ENCODE measurements around the gene UTS2B.
"Not testable (repeated sequence)": the region's sequence is repeated elsewhere in the genome, so short reads cannot be mapped to it uniquely, and the experiment has no call there.

The UTS2B gene

GRCh38 chr3:191253089-191253799, 77.1 kb downstream of the UTS2B start:
- Histone ChIP-seq H3K4me1 (ENCODE audit: low read length) (peaks cover 48% of the 10 kb centered on the region), H2AFZ (ENCODE audit: low read depth, low read length) (peak overlapping the region; percentile 33), H3K4me2 (ENCODE audit: low read length) (peak overlapping the region; percentile 66), H3K27ac (ENCODE audit: low read length) (peak overlapping the region; percentile 41), H3K4me3 (ENCODE audit: low read length) (peak overlapping the region; percentile 57), H3K36me3 (replicated peaks; ENCODE audit: low read depth, low read length) (no peaks in the 10 kb centered on the region), H3K9ac (ENCODE audit: low read length) (peak overlapping the region; percentile 6; the same call in 1 of the 2 replicates), H3K27me3 (ENCODE audit: low read depth, low read length) (no peaks in the 10 kb centered on the region), H3K9me3 (ENCODE audit: insufficient read depth, low read length) (no peaks in the 10 kb centered on the region), H3K79me2 (ENCODE audit: low read length) (no peaks in the 10 kb centered on the region), H4K20me1 (ENCODE audit: insufficient read depth, low read length) (no peaks in the 10 kb centered on the region)
- TF ChIP-seq EZH2phosphoT487 (IDR thresholded peaks at IDR 0.05; ENCODE audit: low read depth) (no peak), CTCF (IDR thresholded peaks at IDR 0.05; ENCODE audit: low read depth, low read length) (no peak)

DNA sequence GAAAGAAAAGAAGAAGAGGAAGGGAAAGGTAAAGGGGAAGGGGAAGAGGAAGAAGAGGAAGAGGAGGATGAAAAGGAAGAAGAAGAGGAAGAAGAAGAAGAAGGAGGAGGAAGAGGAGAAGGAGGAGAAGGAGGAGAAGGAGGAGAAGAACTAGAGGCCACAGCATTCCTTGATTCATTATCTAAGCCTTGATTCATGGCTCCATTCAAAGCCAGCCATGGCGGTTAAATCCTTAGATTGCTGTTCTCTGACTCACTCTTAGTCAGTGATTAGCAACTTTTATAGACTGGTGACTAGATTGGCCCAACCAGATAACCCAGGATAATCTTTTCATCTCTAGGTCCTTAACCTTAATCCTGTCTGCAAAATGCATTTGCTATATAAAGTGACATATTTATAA, 83.7 kb downstream of the UTS2B start:
- no peak for TF ChIP-seq CTCF (IDR thresholded peaks at IDR 0.05; ENCODE audit: low read depth, low read length)
- TF ChIP-seq EZH2phosphoT487 (IDR thresholded peaks at IDR 0.05; ENCODE audit: low read depth), result no peak
- Histone ChIP-seq H3K4me3 (ENCODE audit: low read length) (no peak overlapping the region), H3K4me2 (ENCODE audit: low read length) (no peak overlapping the region), H3K4me1 (ENCODE audit: low read length) (peaks cover 25% of the 10 kb centered on the region), H3K27me3 (ENCODE audit: low read depth, low read length) (no peaks in the 10 kb centered on the region), H3K36me3 (replicated peaks; ENCODE audit: low read depth, low read length) (no peaks in the 10 kb centered on the region), H3K79me2 (ENCODE audit: low read length) (no peaks in the 10 kb centered on the region), H2AFZ (ENCODE audit: low read depth, low read length) (no peak overlapping the region), H3K9ac (ENCODE audit: low read length) (no peak overlapping the region), H3K9me3 (ENCODE audit: insufficient read depth, low read length) (no peaks in the 10 kb centered on the region), H3K27ac (ENCODE audit: low read length) (peak overlapping the region; percentile 15; the same call in 1 of the 2 replicates), H4K20me1 (ENCODE audit: insufficient read depth, low read length) (no peaks in the 10 kb centered on the region)

DNA sequence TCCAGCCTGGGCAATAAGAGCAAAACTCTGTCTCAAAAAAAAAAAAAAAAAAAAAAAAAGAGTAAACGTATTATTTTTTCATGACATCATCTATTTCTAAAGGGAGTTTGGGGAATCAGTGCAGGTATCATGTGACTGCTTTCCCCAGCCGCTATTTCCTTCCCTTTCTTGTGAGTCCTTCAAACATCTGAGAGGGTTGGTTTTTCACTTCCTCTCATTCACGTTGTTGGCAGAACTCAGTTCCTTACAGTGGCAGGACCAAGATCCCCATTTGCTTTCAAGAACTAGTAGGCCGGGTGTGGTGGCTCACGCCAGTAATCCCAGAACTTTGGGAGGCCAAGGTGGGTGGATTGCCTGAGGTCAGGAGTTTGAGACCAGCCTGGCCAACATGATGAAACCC, 84.3 kb downstream of the UTS2B start:
- H3K27me3 ChIP-seq (ENCODE audit: low read depth, low read length); H3K4me2 ChIP-seq (ENCODE audit: low read length); H3K36me3 ChIP-seq (replicated peaks; ENCODE audit: low read depth, low read length); H2AFZ ChIP-seq (ENCODE audit: low read depth, low read length); H4K20me1 ChIP-seq (ENCODE audit: insufficient read depth, low read length); H3K4me3 ChIP-seq (ENCODE audit: low read length); H3K9ac ChIP-seq (ENCODE audit: low read length); H3K9me3 ChIP-seq (ENCODE audit: insufficient read depth, low read length); H3K79me2 ChIP-seq (ENCODE audit: low read length): not testable (repeated sequence)
- H3K27ac ChIP-seq (ENCODE audit: low read length), result peak overlapping the region; percentile 15; the same call in 1 of the 2 replicates
- peaks cover 25% of the 10 kb centered on the region for H3K4me1 ChIP-seq (ENCODE audit: low read length)

DNA sequence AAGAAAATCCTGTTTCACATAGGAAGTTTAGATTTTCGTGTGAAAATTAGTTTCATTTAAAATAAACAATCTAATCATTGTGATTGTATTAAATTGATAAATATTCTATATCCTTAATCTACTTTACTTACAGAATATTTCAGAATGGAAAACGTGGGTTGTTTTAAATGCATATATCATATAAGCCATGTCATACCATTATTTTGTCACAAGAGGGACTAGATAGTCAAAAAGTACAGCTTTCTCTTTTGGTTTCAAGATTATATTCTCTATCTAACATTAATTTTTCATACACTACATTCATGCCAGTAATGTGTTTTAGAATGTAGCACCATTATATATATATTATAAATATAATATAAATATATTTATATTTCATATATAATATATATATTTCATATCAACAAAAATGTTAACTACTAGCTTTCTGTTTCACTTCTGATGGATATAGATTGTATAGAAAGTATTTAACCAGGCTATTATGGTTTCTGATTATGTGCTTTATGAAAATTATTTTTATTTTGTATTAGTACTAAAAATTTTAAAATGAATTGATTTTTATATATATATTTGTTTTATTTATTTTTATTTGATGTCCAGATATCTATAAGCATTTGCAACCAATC, 86.0 kb downstream of the UTS2B start:
- no peaks in the 10 kb centered on the region for H3K36me3 ChIP-seq (replicated peaks; ENCODE audit: low read depth, low read length)
- H3K4me2 ChIP-seq (ENCODE audit: low read length), result no peak overlapping the region
- H3K4me3 ChIP-seq (ENCODE audit: low read length), result no peak overlapping the region
- TF ChIP-seq CTCF (IDR thresholded peaks at IDR 0.05; ENCODE audit: low read depth, low read length) (peak; percentile 56), EZH2phosphoT487 (IDR thresholded peaks at IDR 0.05; ENCODE audit: low read depth) (no peak)
- no peaks in the 10 kb centered on the region for H4K20me1 ChIP-seq (ENCODE audit: insufficient read depth, low read length)
- peaks cover 33% of the 10 kb centered on the region for H3K4me1 ChIP-seq (ENCODE audit: low read length)
- H3K9me3 ChIP-seq (ENCODE audit: insufficient read depth, low read length), result no peaks in the 10 kb centered on the region
- H3K79me2 ChIP-seq (ENCODE audit: low read length), result no peaks in the 10 kb centered on the region
- H3K9ac ChIP-seq (ENCODE audit: low read length), result no peak overlapping the region
- H3K27ac ChIP-seq (ENCODE audit: low read length), result no peak overlapping the region
- H3K27me3 ChIP-seq (ENCODE audit: low read depth, low read length), result no peaks in the 10 kb centered on the region
- H2AFZ ChIP-seq (ENCODE audit: low read depth, low read length), result no peak overlapping the region
